Liver (tissue), 9 donors: ENCODE measurements around the gene DAD1. TPM values are rescaled to one million over a fixed set of nuclear protein-coding genes. Genes with fewer than 3 reads are reported as not detected.

ENCODE experiments used
- DNase-seq: peaks from one replicate; pipeline ENCODE4 v3.0.0-alpha.2; 2017; ENCODE audit warnings: low spot score
- H3K27ac ChIP-seq, 2 donors: one replicate each; pipeline ENCODE4 v1.7.0; 2013; ENCODE audit warnings: inconsistent platforms in 2 of 2, low read length in 2 of 2, control low read depth in 1 of 2, low read depth in 1 of 2, mild to moderate bottlenecking in 1 of 2
- H3K27me3 ChIP-seq, 4 donors: one replicate each; pipeline versions ENCODE4 v1.6.1 to v1.7.0; 2013; ENCODE audit warnings: low read length in 3 of 4, inconsistent platforms in 1 of 4, mild to moderate bottlenecking in 1 of 4, moderate library complexity in 1 of 4; ENCODE audit not compliant: control insufficient read depth in 4 of 4, insufficient read depth in 4 of 4
- H3K36me3 ChIP-seq, 4 donors: one replicate each; pipeline versions ENCODE4 v1.6.1 to v1.7.0; 2013; ENCODE audit warnings: low read length in 3 of 4, mild to moderate bottlenecking in 3 of 4, low read depth in 1 of 4, moderate library complexity in 1 of 4; ENCODE audit not compliant: control insufficient read depth in 4 of 4, insufficient read depth in 3 of 4
- H3K4me1 ChIP-seq, 4 donors: one replicate each; pipeline versions ENCODE4 v1.6.1 to v1.7.0; 2013; ENCODE audit warnings: low read length in 3 of 4, mild to moderate bottlenecking in 3 of 4, moderate library complexity in 1 of 4; ENCODE audit not compliant: control insufficient read depth in 4 of 4, insufficient read depth in 4 of 4
- H3K4me3 ChIP-seq, 3 donors: one replicate each; pipeline versions ENCODE4 v1.6.1 to v1.7.0; 2013; ENCODE audit warnings: low read length in 3 of 3, control low read depth in 1 of 3, low read depth in 1 of 3, mild to moderate bottlenecking in 1 of 3
- H3K9ac ChIP-seq, 2 donors: one replicate each; pipeline ENCODE4 v1.7.0; 2013; ENCODE audit warnings: low read length in 2 of 2, mild to moderate bottlenecking in 2 of 2, moderate library complexity in 2 of 2, control low read depth in 1 of 2, low read depth in 1 of 2
- H3K9me3 ChIP-seq, 4 donors: one replicate each; pipeline versions ENCODE4 v1.6.1 to v1.7.0; 2013; ENCODE audit warnings: low read length in 3 of 4; ENCODE audit not compliant: control insufficient read depth in 4 of 4
- EGR1 ChIP-seq, 2 donors: IDR thresholded peaks; 2 replicates each; pipeline ENCODE4 v1.6.1; 2016 to 2018; ENCODE audit warnings: antibody characterized with exemption in 2 of 2, low read depth in 2 of 2
- FOXA1 ChIP-seq: IDR thresholded peaks from 2 replicates; pipeline ENCODE4 v1.6.1; 2016; ENCODE audit warnings: antibody characterized with exemption
- HNF4A ChIP-seq, 2 donors: conservative IDR thresholded peaks; 2 replicates each; pipeline ENCODE4 v1.6.1; 2016; ENCODE audit warnings: antibody characterized with exemption in 2 of 2, mild to moderate bottlenecking in 2 of 2
- HNF4G ChIP-seq: IDR thresholded peaks from 2 replicates; pipeline ENCODE4 v1.6.1; 2016; ENCODE audit warnings: antibody characterized with exemption
- JUND ChIP-seq, 2 donors: IDR thresholded peaks; 2 replicates each; pipeline ENCODE4 v1.6.1; 2016; ENCODE audit warnings: antibody characterized with exemption in 2 of 2
- NR2F2 ChIP-seq: IDR thresholded peaks from 2 replicates; pipeline ENCODE4 v1.6.1; 2016; ENCODE audit warnings: antibody characterized with exemption
- RAD21 ChIP-seq, 2 donors: IDR thresholded peaks; 2 replicates each; pipeline ENCODE4 v1.6.1; 2016; ENCODE audit warnings: antibody characterized with exemption in 2 of 2, mild to moderate bottlenecking in 2 of 2
- YY1 ChIP-seq: IDR thresholded peaks from 2 replicates; pipeline ENCODE4 v1.6.1; 2016; ENCODE audit warnings: antibody characterized with exemption, mild to moderate bottlenecking
- WGBS: extraction: QIAGEN DNeasy Blood & Tissue Kit; methylation state at CpG from one replicate; pipeline ENCODE4 v1.1.7; 2013; 5-methylcytosine and 5-hydroxymethylcytosine counted together
- polyA plus RNA-seq, 2 donors: library from polyadenylated mRNA; stranded (reverse) in 1 of 2; unstranded in 1 of 2; fragments of 200-250 nt in 1 of 2; fragments of >200 nt in 1 of 2; fragmentation: Nextera tagmentation in 1 of 2; extraction: Ambion mirVana in 1 of 2; gene quantifications; one replicate each; pipeline versions ENCODE4 v1.2.1 to v1.2.3, GENCODE V29; 2013 to 2015
- total RNA-seq, 2 donors: library from RNA; depleted of rRNA; stranded (reverse); fragments of >200 nt; gene quantifications; one replicate each; pipeline ENCODE4 v1.2.3, GENCODE V29; 2014
- TF ChIP-seq, protein P1 (sequence below): fragments of 150-350 bp; IDR thresholded peaks from 2 replicates; pipeline ENCODE4 v1.5.1; 2017; ENCODE audit warnings: improper control_type of control experiment, low read depth, low read length; ENCODE audit not compliant: missing input control
- TF ChIP-seq, protein P2 (sequence below): IDR thresholded peaks from 2 replicates; pipeline ENCODE4 v1.6.1; 2016; ENCODE audit warnings: antibody characterized with exemption
- TF ChIP-seq, protein P3 (sequence below): IDR thresholded peaks from 2 replicates; pipeline ENCODE4 v1.6.1; 2016; ENCODE audit warnings: antibody characterized with exemption
- TF ChIP-seq, protein P4 (sequence below): IDR thresholded peaks from 2 replicates; pipeline ENCODE4 v1.6.1; 2016; ENCODE audit warnings: antibody characterized with exemption, mild to moderate bottlenecking
- TF ChIP-seq, protein P5 (sequence below): IDR thresholded peaks from 2 replicates; pipeline ENCODE4 v1.6.1; 2016; ENCODE audit warnings: antibody characterized with exemption
- donor health status: healthy.
- donor health status: healthy.
- donor health status: healthy.
- donor health status: healthy.
- donor health status: healthy.

Gene DAD1
- total and polyA plus RNA-seq, 4 donors = 142 to 254 (median 205) TPM

DNA sequence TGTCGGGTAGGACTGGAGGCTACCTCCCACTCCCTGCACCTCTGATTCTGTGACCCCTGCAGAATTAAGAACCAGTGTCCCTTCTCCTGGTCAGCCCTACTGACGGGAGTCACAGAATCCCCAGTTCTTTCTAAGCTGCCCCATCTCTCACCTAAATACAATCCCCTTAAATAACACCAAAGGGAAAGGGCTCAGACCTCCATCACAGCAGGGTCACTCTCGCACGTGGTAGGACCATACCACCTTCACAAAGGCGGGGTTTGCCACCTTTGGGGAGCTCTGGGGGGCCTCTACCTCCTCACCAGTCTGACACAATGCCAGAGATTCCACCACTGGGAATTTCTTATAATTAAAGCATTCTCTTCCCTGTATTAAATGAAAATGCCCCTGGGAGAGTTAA is 35.6 kb downstream of the DAD1 start:
- peaks cover 3 to 9% (median 6%) of the 10 kb centered on the region in 4 donors for H3K4me1 ChIP-seq
- 80% methylated on average over 5 of the region's 5 CpGs for WGBS

DNA sequence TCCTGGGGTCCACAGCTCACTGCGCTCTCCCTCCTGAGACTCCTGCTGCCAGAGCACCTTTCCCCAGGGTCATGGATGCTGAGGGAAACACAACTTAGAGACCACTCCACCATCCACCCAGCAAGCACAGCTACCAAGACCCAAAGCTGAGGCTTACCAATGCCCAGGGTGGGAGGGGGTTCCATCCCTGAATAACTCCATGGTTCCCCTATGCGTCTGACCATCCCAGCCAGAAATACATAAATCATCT is 36.3 kb downstream of the DAD1 start:
- Histone ChIP-seq H3K27ac (no peak overlapping the region), H3K4me1 (peaks cover 3 to 9% (median 6%) of the 10 kb centered on the region in 4 donors), H3K36me3 (no peaks in the 10 kb centered on the region), H3K9me3 (no peaks in the 10 kb centered on the region), H3K27me3 (no peaks in the 10 kb centered on the region), H3K4me3 (no peak overlapping the region), H3K9ac (no peak overlapping the region)
- TF ChIP-seq, protein P1, sequence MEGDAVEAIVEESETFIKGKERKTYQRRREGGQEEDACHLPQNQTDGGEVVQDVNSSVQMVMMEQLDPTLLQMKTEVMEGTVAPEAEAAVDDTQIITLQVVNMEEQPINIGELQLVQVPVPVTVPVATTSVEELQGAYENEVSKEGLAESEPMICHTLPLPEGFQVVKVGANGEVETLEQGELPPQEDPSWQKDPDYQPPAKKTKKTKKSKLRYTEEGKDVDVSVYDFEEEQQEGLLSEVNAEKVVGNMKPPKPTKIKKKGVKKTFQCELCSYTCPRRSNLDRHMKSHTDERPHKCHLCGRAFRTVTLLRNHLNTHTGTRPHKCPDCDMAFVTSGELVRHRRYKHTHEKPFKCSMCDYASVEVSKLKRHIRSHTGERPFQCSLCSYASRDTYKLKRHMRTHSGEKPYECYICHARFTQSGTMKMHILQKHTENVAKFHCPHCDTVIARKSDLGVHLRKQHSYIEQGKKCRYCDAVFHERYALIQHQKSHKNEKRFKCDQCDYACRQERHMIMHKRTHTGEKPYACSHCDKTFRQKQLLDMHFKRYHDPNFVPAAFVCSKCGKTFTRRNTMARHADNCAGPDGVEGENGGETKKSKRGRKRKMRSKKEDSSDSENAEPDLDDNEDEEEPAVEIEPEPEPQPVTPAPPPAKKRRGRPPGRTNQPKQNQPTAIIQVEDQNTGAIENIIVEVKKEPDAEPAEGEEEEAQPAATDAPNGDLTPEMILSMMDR = no peak
- no peak for TF ChIP-seq RAD21 (IDR thresholded peaks at IDR 0.05)
- no peak for DNase-seq
- 89% methylated on average over 2 of the region's 2 CpGs for WGBS

More for the DNA sequence above, 35.6 kb downstream of the DAD1 start:
- no peaks in the 10 kb centered on the region for H3K9me3 ChIP-seq
- no peak for DNase-seq
- no peak overlapping the region for H3K9ac ChIP-seq
- no peak for TF ChIP-seq FOXA1
- TF ChIP-seq EGR1 (IDR thresholded peaks at IDR 0.05; ENCODE audit: low read depth in 2 of 2) = no peak
- no peak for TF ChIP-seq NR2F2
- H3K36me3 ChIP-seq = no peaks in the 10 kb centered on the region
- H3K27ac ChIP-seq = no peak overlapping the region
- no peak overlapping the region for H3K4me3 ChIP-seq
- H3K27me3 ChIP-seq = no peaks in the 10 kb centered on the region

DNA sequence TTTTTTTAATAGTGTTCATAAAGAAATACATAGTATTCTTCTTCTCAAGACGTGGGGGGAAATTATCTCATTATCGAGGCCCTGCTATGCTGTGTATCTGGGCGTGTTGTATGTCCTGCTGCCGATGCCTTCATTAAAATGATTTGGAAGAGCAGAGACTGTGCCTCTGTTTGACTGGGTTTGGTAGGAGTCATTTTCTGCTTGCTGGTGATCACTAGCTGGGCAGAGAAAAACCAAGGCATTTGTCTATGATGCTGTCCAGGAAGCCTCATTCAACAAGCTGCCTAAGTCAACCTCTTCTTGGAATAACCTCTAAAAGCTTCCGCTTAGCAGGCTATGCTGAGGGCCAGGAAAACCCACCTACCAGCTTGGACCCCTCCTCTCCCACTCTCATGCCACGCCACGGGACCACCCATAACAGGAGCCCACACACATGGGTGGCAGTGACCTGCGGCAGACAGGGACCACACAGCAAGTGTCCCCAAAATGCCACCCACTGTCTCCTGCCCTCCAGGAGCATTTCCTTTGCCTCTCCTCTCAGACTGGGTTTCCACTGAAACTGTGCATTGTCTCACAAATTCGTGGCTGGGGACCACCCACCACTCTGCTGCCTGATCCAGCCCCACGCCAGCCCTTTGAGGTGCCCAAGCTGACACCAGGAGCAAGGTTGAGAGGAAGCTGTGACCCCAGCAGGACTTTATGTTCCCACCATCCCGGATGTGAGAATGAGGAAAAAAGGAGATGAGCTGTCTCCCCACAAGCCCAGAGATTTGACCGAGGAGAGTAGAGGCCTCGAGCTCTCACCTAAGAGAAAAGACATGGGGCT is 36.8 kb downstream of the DAD1 start:
- 77% methylated on average over 13 of the region's 13 CpGs for WGBS

DNA sequence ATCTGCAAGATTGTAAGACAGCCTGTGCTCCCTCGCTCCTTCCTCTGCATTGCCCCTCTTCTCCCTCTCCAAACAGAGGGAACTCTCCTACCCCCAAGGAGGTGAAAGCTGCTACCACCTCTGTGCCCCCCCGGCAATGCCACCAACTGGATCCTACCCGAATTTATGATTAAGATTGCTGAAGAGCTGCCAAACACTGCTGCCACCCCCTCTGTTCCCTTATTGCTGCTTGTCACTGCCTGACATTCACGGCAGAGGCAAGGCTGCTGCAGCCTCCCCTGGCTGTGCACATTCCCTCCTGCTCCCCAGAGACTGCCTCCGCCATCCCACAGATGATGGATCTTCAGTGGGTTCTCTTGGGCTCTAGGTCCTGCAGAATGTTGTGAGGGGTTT is 37.4 kb downstream of the DAD1 start:
- Histone ChIP-seq H3K36me3 (no peaks in the 10 kb centered on the region), H3K9me3 (no peaks in the 10 kb centered on the region), H3K4me3 (no peak overlapping the region), H3K27ac (no peak overlapping the region), H3K9ac (no peak overlapping the region), H3K27me3 (no peaks in the 10 kb centered on the region), H3K4me1 (no peaks in the 10 kb centered on the region)
- no peak for DNase-seq
- 63% methylated on average over 5 of the region's 5 CpGs for WGBS
- TF ChIP-seq NR2F2 (no peak), HNF4G (no peak), JUND (IDR thresholded peaks at IDR 0.05) (no peak), HNF4A (conservative IDR thresholded peaks at IDR 0.05) (no peak), EGR1 (IDR thresholded peaks at IDR 0.05; ENCODE audit: low read depth in 2 of 2) (no peak), FOXA1 (no peak), YY1 (no peak)
- TF ChIP-seq, protein P2, sequence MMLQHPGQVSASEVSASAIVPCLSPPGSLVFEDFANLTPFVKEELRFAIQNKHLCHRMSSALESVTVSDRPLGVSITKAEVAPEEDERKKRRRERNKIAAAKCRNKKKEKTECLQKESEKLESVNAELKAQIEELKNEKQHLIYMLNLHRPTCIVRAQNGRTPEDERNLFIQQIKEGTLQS = no peak
- TF ChIP-seq, protein P3, sequence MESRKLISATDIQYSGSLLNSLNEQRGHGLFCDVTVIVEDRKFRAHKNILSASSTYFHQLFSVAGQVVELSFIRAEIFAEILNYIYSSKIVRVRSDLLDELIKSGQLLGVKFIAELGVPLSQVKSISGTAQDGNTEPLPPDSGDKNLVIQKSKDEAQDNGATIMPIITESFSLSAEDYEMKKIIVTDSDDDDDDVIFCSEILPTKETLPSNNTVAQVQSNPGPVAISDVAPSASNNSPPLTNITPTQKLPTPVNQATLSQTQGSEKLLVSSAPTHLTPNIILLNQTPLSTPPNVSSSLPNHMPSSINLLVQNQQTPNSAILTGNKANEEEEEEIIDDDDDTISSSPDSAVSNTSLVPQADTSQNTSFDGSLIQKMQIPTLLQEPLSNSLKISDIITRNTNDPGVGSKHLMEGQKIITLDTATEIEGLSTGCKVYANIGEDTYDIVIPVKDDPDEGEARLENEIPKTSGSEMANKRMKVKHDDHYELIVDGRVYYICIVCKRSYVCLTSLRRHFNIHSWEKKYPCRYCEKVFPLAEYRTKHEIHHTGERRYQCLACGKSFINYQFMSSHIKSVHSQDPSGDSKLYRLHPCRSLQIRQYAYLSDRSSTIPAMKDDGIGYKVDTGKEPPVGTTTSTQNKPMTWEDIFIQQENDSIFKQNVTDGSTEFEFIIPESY = no peak
- TF ChIP-seq, protein P4, sequence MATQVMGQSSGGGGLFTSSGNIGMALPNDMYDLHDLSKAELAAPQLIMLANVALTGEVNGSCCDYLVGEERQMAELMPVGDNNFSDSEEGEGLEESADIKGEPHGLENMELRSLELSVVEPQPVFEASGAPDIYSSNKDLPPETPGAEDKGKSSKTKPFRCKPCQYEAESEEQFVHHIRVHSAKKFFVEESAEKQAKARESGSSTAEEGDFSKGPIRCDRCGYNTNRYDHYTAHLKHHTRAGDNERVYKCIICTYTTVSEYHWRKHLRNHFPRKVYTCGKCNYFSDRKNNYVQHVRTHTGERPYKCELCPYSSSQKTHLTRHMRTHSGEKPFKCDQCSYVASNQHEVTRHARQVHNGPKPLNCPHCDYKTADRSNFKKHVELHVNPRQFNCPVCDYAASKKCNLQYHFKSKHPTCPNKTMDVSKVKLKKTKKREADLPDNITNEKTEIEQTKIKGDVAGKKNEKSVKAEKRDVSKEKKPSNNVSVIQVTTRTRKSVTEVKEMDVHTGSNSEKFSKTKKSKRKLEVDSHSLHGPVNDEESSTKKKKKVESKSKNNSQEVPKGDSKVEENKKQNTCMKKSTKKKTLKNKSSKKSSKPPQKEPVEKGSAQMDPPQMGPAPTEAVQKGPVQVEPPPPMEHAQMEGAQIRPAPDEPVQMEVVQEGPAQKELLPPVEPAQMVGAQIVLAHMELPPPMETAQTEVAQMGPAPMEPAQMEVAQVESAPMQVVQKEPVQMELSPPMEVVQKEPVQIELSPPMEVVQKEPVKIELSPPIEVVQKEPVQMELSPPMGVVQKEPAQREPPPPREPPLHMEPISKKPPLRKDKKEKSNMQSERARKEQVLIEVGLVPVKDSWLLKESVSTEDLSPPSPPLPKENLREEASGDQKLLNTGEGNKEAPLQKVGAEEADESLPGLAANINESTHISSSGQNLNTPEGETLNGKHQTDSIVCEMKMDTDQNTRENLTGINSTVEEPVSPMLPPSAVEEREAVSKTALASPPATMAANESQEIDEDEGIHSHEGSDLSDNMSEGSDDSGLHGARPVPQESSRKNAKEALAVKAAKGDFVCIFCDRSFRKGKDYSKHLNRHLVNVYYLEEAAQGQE = no peak
- TF ChIP-seq, protein P5, sequence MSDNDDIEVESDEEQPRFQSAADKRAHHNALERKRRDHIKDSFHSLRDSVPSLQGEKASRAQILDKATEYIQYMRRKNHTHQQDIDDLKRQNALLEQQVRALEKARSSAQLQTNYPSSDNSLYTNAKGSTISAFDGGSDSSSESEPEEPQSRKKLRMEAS = no peak

More for the DNA sequence above, 36.8 kb downstream of the DAD1 start:
- Histone ChIP-seq H3K27me3 (no peaks in the 10 kb centered on the region), H3K9me3 (no peaks in the 10 kb centered on the region), H3K36me3 (no peaks in the 10 kb centered on the region), H3K4me3 (no peak overlapping the region), H3K9ac (no peak overlapping the region), H3K4me1 (peaks cover under 1 to 6% (median 3%) of the 10 kb centered on the region in 4 donors), H3K27ac (no peak overlapping the region)
- TF ChIP-seq HNF4G = no peak
- TF ChIP-seq EGR1 (IDR thresholded peaks at IDR 0.05; ENCODE audit: low read depth in 2 of 2) = no peak
- TF ChIP-seq, protein P5 = no peak
- no peak for DNase-seq
